ENCODE data around the gene TBC1D1. TPM values are rescaled to one million over a fixed set of nuclear protein-coding genes. Genes with fewer than 3 reads are reported as not detected.

The TBC1D1 gene
- polyA plus RNA-seq, 1 donor from 2014 or later = 23.2 TPM

- Histone ChIP-seq H3K27me3 (ENCODE audit: insufficient read depth, low read depth, low read length) (no peaks in the 10 kb centered on the region), H4K20me1 (ENCODE audit: insufficient read depth) (no peaks in the 10 kb centered on the region), H3K36me3 (ENCODE audit: insufficient read depth, low read length) (no peaks in the 10 kb centered on the region), H3K4me2 (ENCODE audit: low read length) (no peak overlapping the region), H3K27ac (ENCODE audit: low read length) (no peak overlapping the region), H2AFZ (ENCODE audit: low read depth, low read length) (no peak overlapping the region), H3F3A (ENCODE audit: insufficient read depth, low read length, poor library complexity, severe bottlenecking) (no peaks in the 10 kb centered on the region), H3K4me3 (ENCODE audit: low read length) (peak overlapping the region; percentile 82), H3K9me3 (ENCODE audit: low read length) (no peaks in the 10 kb centered on the region), H3K9ac (ENCODE audit: low read length) (peak overlapping the region; percentile 66), H3K9me2 (ENCODE audit: insufficient read depth, low read length) (no peaks in the 10 kb centered on the region), H3K79me2 (replicated peaks; ENCODE audit: insufficient read depth, low read length) (peaks cover 2% of the 10 kb centered on the region)
- TF ChIP-seq TAF1 (IDR thresholded peaks at IDR 0.05; ENCODE audit: low read depth) (no peak), POLR2AphosphoS5 (IDR thresholded peaks at IDR 0.05) (no peak), SMC3 (conservative IDR thresholded peaks at IDR 0.05; ENCODE audit: poor library complexity) (no peak), EP300 (conservative IDR thresholded peaks at IDR 0.05; ENCODE audit: poor library complexity, severe bottlenecking) (no peak), MXI1 (conservative IDR thresholded peaks at IDR 0.05; ENCODE audit: poor library complexity, severe bottlenecking) (no peak), RAD21 (conservative IDR thresholded peaks at IDR 0.05) (no peak)
- TF ChIP-seq, protein P1, sequence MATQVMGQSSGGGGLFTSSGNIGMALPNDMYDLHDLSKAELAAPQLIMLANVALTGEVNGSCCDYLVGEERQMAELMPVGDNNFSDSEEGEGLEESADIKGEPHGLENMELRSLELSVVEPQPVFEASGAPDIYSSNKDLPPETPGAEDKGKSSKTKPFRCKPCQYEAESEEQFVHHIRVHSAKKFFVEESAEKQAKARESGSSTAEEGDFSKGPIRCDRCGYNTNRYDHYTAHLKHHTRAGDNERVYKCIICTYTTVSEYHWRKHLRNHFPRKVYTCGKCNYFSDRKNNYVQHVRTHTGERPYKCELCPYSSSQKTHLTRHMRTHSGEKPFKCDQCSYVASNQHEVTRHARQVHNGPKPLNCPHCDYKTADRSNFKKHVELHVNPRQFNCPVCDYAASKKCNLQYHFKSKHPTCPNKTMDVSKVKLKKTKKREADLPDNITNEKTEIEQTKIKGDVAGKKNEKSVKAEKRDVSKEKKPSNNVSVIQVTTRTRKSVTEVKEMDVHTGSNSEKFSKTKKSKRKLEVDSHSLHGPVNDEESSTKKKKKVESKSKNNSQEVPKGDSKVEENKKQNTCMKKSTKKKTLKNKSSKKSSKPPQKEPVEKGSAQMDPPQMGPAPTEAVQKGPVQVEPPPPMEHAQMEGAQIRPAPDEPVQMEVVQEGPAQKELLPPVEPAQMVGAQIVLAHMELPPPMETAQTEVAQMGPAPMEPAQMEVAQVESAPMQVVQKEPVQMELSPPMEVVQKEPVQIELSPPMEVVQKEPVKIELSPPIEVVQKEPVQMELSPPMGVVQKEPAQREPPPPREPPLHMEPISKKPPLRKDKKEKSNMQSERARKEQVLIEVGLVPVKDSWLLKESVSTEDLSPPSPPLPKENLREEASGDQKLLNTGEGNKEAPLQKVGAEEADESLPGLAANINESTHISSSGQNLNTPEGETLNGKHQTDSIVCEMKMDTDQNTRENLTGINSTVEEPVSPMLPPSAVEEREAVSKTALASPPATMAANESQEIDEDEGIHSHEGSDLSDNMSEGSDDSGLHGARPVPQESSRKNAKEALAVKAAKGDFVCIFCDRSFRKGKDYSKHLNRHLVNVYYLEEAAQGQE (IDR thresholded peaks at IDR 0.05; ENCODE audit: borderline replicate concordance) = no peak
- TF ChIP-seq, protein P2, sequence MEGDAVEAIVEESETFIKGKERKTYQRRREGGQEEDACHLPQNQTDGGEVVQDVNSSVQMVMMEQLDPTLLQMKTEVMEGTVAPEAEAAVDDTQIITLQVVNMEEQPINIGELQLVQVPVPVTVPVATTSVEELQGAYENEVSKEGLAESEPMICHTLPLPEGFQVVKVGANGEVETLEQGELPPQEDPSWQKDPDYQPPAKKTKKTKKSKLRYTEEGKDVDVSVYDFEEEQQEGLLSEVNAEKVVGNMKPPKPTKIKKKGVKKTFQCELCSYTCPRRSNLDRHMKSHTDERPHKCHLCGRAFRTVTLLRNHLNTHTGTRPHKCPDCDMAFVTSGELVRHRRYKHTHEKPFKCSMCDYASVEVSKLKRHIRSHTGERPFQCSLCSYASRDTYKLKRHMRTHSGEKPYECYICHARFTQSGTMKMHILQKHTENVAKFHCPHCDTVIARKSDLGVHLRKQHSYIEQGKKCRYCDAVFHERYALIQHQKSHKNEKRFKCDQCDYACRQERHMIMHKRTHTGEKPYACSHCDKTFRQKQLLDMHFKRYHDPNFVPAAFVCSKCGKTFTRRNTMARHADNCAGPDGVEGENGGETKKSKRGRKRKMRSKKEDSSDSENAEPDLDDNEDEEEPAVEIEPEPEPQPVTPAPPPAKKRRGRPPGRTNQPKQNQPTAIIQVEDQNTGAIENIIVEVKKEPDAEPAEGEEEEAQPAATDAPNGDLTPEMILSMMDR (IDR thresholded peaks at IDR 0.05; ENCODE audit: poor library complexity, severe bottlenecking) = no peak
These were observed 86.1 kb downstream of the TBC1D1 start for GRCh38 chr4:37976991-37977470.

GRCh38 chr4:37977471-37978247, 86.8 kb downstream of the TBC1D1 start:
- Histone ChIP-seq H3K4me2 (ENCODE audit: low read length) (peak overlapping the region; percentile 61), H4K20me1 (ENCODE audit: insufficient read depth) (no peaks in the 10 kb centered on the region), H2AFZ (ENCODE audit: low read depth, low read length) (peak overlapping the region; percentile 14), H3F3A (ENCODE audit: insufficient read depth, low read length, poor library complexity, severe bottlenecking) (no peaks in the 10 kb centered on the region), H3K27ac (ENCODE audit: low read length) (no peak overlapping the region), H3K9me2 (ENCODE audit: insufficient read depth, low read length) (no peaks in the 10 kb centered on the region), H3K79me2 (replicated peaks; ENCODE audit: insufficient read depth, low read length) (peaks cover 2% of the 10 kb centered on the region), H3K9ac (ENCODE audit: low read length) (peak overlapping the region; percentile 66), H3K9me3 (ENCODE audit: low read length) (no peaks in the 10 kb centered on the region), H3K4me3 (ENCODE audit: low read length) (peak overlapping the region; percentile 82), H3K27me3 (ENCODE audit: insufficient read depth, low read depth, low read length) (no peaks in the 10 kb centered on the region), H3K36me3 (ENCODE audit: insufficient read depth, low read length) (no peaks in the 10 kb centered on the region)
- TF ChIP-seq EZH2 (IDR thresholded peaks at IDR 0.05; ENCODE audit: borderline replicate concordance, insufficient read depth, low read length, poor library complexity, severe bottlenecking) = no peak
- peak; percentile 71 for TF ChIP-seq SMC3 (conservative IDR thresholded peaks at IDR 0.05; ENCODE audit: poor library complexity)
- TF ChIP-seq, protein P1 (IDR thresholded peaks at IDR 0.05; ENCODE audit: borderline replicate concordance) = no peak
- no peak for TF ChIP-seq POLR2AphosphoS5 (IDR thresholded peaks at IDR 0.05)
- no peak for TF ChIP-seq EP300 (conservative IDR thresholded peaks at IDR 0.05; ENCODE audit: poor library complexity, severe bottlenecking)
- no peak for TF ChIP-seq TAF1 (IDR thresholded peaks at IDR 0.05; ENCODE audit: low read depth)
- peak; percentile 51 for TF ChIP-seq MXI1 (conservative IDR thresholded peaks at IDR 0.05; ENCODE audit: poor library complexity, severe bottlenecking)
- TF ChIP-seq RAD21 (conservative IDR thresholded peaks at IDR 0.05) = peak; percentile 69
- TF ChIP-seq, protein P2 (IDR thresholded peaks at IDR 0.05; ENCODE audit: poor library complexity, severe bottlenecking) = peak; percentile 75

Data from neural cell (in vitro differentiated cells).